ENCODE results near the gene SMG6. TPM values are rescaled to one million over a fixed set of nuclear protein-coding genes. Genes with fewer than 3 reads are reported as not detected.

The SMG6 gene
- total and polyA plus RNA-seq, 2 of the 13 experiments (the other 11 are each of a cell fraction or from before 2014, with no cell fraction given) = 4.6 to 14.6 TPM

- TF ChIP-seq PBX3 (CRISPR knock-in tag; IDR thresholded peaks at IDR 0.05; ENCODE audit: borderline replicate concordance) (no peak), ZNF350 (CRISPR knock-in tag; IDR thresholded peaks at IDR 0.05; ENCODE audit: borderline replicate concordance, low read depth) (peak; percentile 85; the same call in 1 of the 2 replicates), IRF1 (CRISPR knock-in tag; IDR thresholded peaks at IDR 0.05; ENCODE audit: low read depth) (no peak), RAD21 (CRISPR knock-in tag; IDR thresholded peaks at IDR 0.05) (0 out of 2 replicates have a peak, but pooled peaks have one; percentile 22), ZNF678 (CRISPR knock-in tag; IDR thresholded peaks at IDR 0.05) (no peak), ZMYM3 (CRISPR knock-in tag; IDR thresholded peaks at IDR 0.05) (peak; percentile 82; the same call in 1 of the 2 replicates), ZNF777 (CRISPR knock-in tag; IDR thresholded peaks at IDR 0.05) (peak; percentile 89), HDAC1 (CRISPR knock-in tag; IDR thresholded peaks at IDR 0.05) (peak; percentile 99), IRF2 (CRISPR knock-in tag; IDR thresholded peaks at IDR 0.05) (peak; percentile 87), SIN3A (IDR thresholded peaks at IDR 0.05; ENCODE audit: borderline replicate concordance, low read depth, low read length) (peak; percentile 94), MTA3 (CRISPR knock-in tag; IDR thresholded peaks at IDR 0.05) (no peak), HHEX (CRISPR knock-in tag; IDR thresholded peaks at IDR 0.05) (no peak), ETV5 (CRISPR knock-in tag; IDR thresholded peaks at IDR 0.05; ENCODE audit: borderline replicate concordance) (peak; percentile 76), FOXC1 (CRISPR knock-in tag; IDR thresholded peaks at IDR 0.05; ENCODE audit: borderline replicate concordance) (peak; percentile 73; the same call in 1 of the 2 replicates), RXRB (CRISPR knock-in tag; IDR thresholded peaks at IDR 0.05; ENCODE audit: borderline replicate concordance) (peak; percentile 68; the same call in 1 of the 2 replicates), PLSCR1 (CRISPR knock-in tag; IDR thresholded peaks at IDR 0.05; ENCODE audit: borderline replicate concordance) (no peak), TBX2 (CRISPR knock-in tag; IDR thresholded peaks at IDR 0.05; ENCODE audit: borderline replicate concordance) (peak; percentile 73), ZNF670 (CRISPR knock-in tag; IDR thresholded peaks at IDR 0.05; ENCODE audit: borderline replicate concordance) (no peak; the same call in 1 of the 2 replicates), PATZ1 (CRISPR knock-in tag; IDR thresholded peaks at IDR 0.05) (peak; percentile 86), ZNF549 (CRISPR knock-in tag; IDR thresholded peaks at IDR 0.05) (no peak), MIXL1 (CRISPR knock-in tag; IDR thresholded peaks at IDR 0.05) (no peak), GPN1 (CRISPR knock-in tag; IDR thresholded peaks at IDR 0.05; ENCODE audit: borderline replicate concordance) (no peak), SP1 (IDR thresholded peaks at IDR 0.05) (no peak), SP1 (CRISPR knock-in tag; IDR thresholded peaks at IDR 0.05) (peak; percentile 99), ZNF460 (CRISPR knock-in tag; IDR thresholded peaks at IDR 0.05; ENCODE audit: borderline replicate concordance) (no peak; the same call in 1 of the 2 replicates), ZNF33A (CRISPR knock-in tag; IDR thresholded peaks at IDR 0.05; ENCODE audit: borderline replicate concordance) (no peak), FOXM1 (CRISPR knock-in tag; IDR thresholded peaks at IDR 0.05) (no peak)
Measured at GRCh38 chr17:2029911-2030778, 273.4 kb downstream of the SMG6 start, which contains the start of gene DPH1 (continued).

Measured in HepG2 (cell line).